Eye (tissue), 1 donor: ENCODE results near the gene LMAN1.

ENCODE experiments used
- DNase-seq: peaks from one replicate; pipeline ENCODE4 v3.0.0-alpha.2; 2015

Gene LMAN1

DNA sequence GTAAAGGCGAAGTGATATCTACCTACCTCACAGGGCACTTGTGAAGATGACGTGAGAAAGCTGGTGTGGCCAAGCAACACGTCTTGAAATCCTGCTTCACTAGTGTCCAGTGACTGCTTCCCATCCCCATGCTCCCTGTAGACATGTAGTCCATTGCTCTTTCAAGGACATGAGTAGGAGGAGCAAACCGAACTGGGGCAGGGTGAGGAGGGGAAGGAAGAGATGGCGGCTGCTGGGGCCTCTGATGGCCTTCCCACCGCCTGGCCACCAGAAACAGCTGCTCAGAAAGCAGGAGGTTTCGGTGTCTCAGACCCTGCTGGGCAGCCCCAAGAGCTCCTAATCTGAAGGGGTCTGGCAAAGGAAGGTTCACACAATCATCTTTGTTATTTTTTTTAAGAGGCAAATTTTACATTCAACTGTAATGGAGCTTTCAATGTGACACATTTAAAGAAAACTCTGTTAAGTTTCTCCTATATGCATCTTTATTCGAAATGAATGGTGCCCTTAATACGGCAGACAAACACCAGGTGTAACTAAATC lies 55.3 kb downstream of the LMAN1 start:
- DNase-seq, result peak; percentile 83

DNA sequence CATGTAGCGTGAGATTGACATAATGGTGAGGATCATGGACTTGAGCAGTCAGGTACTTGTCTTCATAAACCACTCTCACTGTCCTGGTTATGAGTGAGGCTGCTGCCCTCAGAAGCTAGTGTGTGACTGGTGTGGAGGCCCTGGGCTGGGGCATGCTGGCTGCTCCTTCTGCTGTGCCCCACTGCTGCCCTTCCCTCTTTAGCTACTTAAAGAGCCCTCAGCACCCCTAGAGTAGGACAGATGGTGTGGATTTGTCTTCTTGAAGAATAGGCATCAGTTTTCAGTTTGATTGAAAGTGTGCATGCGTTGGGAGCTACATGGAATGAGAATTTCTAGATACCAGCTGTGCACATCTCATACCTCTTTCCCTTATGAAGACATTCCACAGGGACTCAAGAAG lies 56.1 kb downstream of the LMAN1 start:
- DNase-seq, result peak; percentile 49

DNA sequence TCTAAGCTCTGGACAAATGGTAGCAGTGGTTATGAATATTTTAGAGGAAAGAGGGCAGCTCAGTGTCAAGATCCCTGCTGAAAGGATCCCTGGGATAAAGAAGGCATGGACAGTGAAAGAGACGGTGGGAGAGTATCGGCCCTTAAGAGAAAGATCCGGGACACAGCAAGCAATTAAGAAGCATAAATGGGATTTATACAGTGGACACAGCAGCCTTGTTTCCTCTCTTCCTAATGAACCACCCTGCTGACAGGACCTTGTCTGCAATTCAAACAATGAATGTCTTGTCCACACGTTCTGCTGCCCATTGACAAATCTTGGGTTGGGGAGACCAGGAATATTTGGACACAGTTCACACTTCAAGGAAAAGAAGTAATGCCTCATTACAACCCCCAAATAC lies 57.1 kb downstream of the LMAN1 start:
- peak; percentile 79 for DNase-seq

DNA sequence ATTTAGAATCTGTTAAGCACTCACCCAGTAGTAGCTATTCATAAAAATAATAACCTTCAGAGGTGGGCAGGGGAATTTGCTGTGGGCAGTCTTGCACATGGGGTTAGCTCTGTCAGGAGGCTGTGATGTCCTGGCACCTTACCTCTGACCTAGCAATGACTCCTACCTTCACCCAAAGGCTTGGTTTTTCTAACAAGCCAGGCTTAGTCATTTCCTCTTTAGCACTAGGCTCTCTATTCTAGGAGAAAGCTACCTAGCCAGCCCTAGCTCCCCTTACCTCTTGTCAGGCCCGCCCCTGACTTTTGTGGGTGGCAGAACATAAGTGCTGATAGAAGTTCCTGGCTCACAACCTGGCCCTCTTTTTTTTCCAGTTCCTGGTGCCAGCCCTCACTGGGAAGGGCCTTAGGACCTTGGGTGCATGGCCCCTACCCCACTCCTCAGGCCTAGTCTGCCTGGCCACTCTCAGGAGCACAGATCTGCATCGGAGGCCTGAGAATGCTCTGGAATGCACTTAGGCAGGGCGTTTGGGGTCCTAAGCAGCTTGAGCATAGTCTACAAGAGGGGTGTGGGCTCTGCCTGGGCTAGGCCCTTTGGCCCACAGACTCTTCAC lies 58.3 kb downstream of the LMAN1 start:
- no peak for DNase-seq

DNA sequence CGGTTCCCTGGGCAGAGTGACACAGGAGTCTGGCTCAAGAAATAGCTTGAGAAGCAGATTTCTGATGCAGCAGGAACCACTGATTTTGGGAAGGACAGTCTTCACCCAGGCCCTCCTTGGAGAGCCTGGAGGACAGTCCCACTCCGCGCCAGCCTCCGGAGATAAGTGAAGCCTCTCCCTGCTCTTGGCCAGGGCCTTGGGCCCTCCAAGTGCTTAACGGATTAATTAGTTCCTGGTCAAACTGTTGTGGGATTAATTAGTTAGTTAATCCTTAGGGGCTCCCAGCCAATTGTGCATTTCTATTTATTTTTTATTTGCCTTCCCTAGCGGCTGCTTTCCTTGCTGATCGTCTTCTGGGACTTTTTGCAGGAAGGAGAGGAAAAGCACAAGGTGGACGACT lies 60.2 kb downstream of the LMAN1 start:
- no peak for DNase-seq

DNA sequence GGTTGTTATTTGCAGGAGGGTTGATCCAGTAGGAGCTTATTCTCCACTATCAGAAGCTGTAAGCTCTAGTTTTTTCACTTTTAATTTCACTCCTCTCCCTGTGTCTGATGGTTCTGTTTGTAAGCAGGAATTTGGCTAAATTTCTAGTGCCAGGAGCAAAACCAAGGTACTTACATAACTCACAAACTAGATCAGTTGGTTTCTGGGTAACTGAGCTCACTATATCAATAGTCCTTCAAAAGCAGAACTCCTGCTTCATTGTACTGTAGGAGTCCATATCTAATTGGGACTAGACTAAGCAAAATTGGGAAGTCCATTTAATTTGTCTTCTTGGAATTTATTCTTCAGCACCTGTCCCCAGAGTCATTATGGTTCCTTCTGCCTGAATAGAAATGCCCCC lies 65.7 kb downstream of the LMAN1 start:
- DNase-seq, result no peak

DNA sequence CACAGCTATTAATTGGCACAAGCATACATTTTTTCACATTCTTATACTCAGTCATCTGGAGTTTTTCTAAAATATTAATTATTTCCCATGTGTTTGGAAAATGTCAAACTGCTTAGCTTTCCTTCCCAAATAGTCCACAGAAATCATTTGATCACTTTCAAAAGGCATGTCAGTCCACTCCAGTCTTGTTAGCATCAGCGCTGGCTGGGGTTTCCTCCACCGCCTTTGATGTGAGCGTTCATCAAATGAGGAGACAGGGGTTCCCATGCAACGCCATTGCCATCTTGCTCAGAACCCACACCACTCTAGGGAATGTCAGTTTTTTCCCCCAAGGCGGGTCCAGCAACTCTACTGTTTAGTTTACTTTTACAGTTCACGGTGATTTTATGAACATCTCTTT lies 72.7 kb downstream of the LMAN1 start:
- peak; percentile 87 for DNase-seq

DNA sequence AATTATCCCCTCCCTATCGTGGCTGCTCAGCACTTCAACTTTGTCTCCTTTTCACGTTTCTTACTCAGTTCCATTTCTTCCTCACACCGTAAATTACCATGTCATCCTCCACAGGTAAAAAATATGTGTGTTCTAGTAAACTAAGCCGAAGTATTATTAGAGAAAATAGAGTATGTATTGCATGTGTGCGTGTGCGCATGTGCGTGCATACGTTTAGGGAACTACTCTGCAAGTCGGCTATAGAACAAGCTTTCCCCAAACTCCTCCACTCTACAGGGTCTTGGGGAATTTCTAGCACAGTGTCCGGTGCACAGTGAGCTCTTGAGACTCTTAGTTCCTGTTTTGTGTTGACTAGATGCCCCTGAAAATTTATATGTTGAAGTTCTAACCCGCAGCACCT lies 76.7 kb downstream of the LMAN1 start:
- DNase-seq, result no peak

DNA sequence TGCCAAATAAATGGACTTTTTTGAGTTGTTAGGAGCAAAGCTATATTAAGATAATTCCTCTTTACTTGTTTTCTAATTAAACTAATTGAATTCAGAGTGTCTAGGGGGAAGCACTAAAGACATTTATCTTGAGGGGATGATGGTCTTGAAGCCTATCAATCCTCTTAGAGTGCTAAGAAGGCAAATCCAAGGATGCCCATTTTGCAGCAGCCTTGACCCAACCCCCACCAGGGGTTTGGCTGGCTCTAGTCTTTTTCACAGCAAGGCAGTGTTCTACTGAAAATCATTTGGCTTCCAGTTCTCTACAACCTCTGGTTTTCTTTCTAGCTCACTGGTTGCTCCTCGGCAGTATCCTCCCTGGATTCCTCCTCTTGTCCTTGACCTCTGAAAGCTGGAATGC lies 79.3 kb downstream of the LMAN1 start:
- DNase-seq, result no peak

DNA sequence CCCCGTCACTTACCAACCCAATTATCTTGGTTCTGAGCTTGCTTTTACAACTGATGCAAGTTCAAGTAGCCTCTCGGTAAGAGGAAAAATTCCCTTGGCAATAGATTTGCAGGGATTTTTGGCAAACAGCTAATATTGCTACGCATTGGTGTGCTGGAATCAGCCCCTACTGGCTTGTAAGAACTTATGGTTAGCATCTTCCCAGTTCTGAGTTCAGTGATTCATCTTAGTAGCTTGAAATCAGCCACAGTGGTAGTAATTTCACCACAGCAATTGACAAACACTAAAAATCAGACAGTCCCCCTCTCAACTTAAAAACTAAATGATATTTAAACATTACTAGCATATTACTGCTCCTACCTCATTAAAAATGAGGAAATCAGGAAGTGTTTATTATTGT lies 79.9 kb downstream of the LMAN1 start:
- DNase-seq, result no peak

DNA sequence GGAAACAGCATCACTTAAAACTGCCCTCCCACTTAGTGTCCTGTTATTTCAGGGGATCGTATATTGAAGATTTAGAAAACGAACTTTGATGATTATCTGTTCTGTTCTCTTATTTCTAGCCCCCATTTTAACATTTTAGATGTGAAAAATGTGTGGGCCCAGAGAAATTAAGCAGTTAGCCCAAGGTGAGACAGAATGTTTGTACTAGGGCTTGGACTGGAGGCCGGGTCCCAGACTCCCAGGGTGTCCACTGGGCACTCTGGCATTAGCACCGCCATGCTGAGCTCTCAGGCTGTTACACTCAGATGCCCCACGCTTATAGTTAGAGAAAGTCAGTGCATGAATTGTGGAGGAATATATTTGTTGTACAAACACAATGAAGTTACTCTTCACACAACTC lies 80.3 kb downstream of the LMAN1 start:
- no peak for DNase-seq
